Measurements from ENCODE around the gene CACFD1.

DNA sequence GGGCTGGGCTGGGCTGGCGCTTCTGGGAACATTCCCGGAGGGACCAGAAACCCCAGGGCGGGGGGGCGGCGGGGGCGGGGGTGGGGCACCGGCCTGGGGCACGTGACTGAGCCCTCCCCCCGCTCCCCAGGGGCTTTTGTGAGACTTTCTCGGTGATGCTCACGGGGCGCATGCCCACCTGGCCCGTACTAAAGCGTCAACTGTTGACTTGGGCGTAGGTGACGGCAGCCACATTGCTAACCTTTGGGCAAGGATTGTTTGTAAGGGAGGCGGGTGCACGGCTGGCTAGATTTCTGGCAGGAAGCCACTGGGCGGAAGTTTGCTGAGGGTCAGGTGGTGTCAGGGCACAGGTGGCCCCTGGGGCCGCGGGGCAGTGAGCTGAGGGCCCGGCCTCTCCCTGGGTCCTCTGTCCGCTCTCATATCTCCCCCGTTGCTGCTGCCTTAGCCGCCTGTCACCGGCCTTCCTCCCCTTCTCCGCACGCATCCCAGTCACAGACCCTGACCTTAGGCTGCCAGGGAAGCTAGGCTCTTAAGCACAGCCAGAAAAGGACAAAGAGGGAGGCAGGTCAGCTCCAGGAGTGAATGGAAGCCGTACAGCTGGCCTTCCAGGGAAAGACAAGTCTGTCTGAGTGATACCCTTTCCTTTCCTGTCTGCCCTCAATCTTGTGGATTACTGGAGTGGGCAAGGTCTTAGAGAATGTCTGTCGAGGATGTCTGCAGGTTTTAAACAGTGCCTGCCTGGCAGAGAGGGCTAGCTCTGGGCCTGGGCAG lies 812 bp downstream of the CACFD1 start:
- TF ChIP-seq CTCF (IDR thresholded peaks at IDR 0.05) (no peak), POLR2A (IDR thresholded peaks at IDR 0.05) (no peak)

All from heart left ventricle (tissue), 13 donors.